Activated T-helper 2 cell treated with anti-CD3 and anti-CD28 coated beads, Interferon-gamma antibody, Interleukin-2, Interleukin-4, amounts not matched to agents 10 μg/mL and 5 μg/mL and 100 μg/mL, durations not matched to agents 14 hours and 24 hours and 36 hours (primary cell): ENCODE measurements around the gene HEPN1. TPM values are rescaled to one million over a fixed set of nuclear protein-coding genes. Genes with fewer than 3 reads are reported as not detected.

Source experiments
- DNase-seq: peaks from one replicate; pipeline ENCODE4 v3.0.0; 2021; ENCODE audit warnings: low spot score
- H3K27ac Mint-ChIP-seq: one replicate; pipeline ENCODE4 v1.8.0; 2021; ENCODE audit warnings: mixed read lengths
- H3K27me3 Mint-ChIP-seq: one replicate; pipeline ENCODE4 v1.8.0; 2021; ENCODE audit warnings: low read depth, mixed read lengths
- H3K36me3 Mint-ChIP-seq: one replicate; pipeline ENCODE4 v1.8.0; 2021; ENCODE audit warnings: low read depth, mixed read lengths
- H3K4me1 Mint-ChIP-seq: one replicate; pipeline ENCODE4 v1.8.0; 2021; ENCODE audit warnings: low read depth, mixed read lengths
- H3K4me3 Mint-ChIP-seq: one replicate; pipeline ENCODE4 v1.8.0; 2021; ENCODE audit warnings: low read depth, mild to moderate bottlenecking, moderate library complexity, mixed read lengths
- H3K9me3 Mint-ChIP-seq: one replicate; pipeline ENCODE4 v1.8.0; 2021; ENCODE audit warnings: mixed read lengths
- intact Hi-C: fragments of 100-400 bp; cut with micrococcal nuclease; formaldehyde crosslinking; loops from one replicate; pipeline ENCODE4 v1.15.1; 2023
- total RNA-seq: library from RNA; stranded (reverse); gene quantifications from 2 replicates; pipeline ENCODE4 v1.2.3, GENCODE V29; 2022

Gene HEPN1
- total RNA-seq, 1 donor from 2014 or later = not detected

DNA sequence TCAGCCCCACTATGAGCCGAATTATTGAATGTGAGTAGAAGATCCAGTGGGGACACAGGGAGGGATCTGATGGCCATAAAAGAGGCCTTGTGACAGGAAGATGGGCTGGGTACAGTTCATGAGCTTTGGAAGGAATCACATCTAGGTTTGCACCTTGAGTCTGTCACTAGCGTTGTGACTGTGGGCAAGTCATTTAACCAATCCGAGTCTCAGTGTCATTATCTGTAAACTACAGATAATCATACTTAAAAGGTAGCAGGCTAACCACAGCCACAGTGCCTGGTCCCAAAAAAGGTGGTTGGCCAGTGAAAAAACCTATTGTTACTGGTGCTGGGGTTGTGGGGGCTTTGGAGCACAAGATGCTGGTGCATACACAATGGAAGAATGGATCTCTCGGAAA lies 3.8 kb downstream of the HEPN1 start:
- no peak overlapping the region for H3K27ac Mint-ChIP-seq
- intact Hi-C loops = no loop called here
- no peak overlapping the region for H3K4me3 Mint-ChIP-seq
- DNase-seq = no peak
- no peaks in the 10 kb centered on the region for H3K36me3 Mint-ChIP-seq
- H3K4me1 Mint-ChIP-seq = peaks cover 10% of the 10 kb centered on the region
- H3K9me3 Mint-ChIP-seq = no peaks in the 10 kb centered on the region
- peaks cover 4% of the 10 kb centered on the region for H3K27me3 Mint-ChIP-seq

GRCh38 chr11:124923296-124923695 lies 4.2 kb downstream of the HEPN1 start:
- H3K4me3 Mint-ChIP-seq = no peak overlapping the region
- H3K27ac Mint-ChIP-seq = no peak overlapping the region
- DNase-seq = no peak
- peaks cover 10% of the 10 kb centered on the region for H3K4me1 Mint-ChIP-seq
- no peaks in the 10 kb centered on the region for H3K36me3 Mint-ChIP-seq
- intact Hi-C loops = no loop called here
- H3K27me3 Mint-ChIP-seq = peaks cover 2% of the 10 kb centered on the region
- H3K9me3 Mint-ChIP-seq = no peaks in the 10 kb centered on the region

GRCh38 chr11:124928942-124929665 lies 10.1 kb downstream of the HEPN1 start:
- Mint-ChIP-seq H3K9me3 (no peaks in the 10 kb centered on the region), H3K27ac (no peak overlapping the region), H3K4me1 (peaks cover 11% of the 10 kb centered on the region), H3K36me3 (no peaks in the 10 kb centered on the region), H3K27me3 (peaks cover 2% of the 10 kb centered on the region), H3K4me3 (no peak overlapping the region)
- DNase-seq = no peak
- intact Hi-C loops = no loop called here

DNA sequence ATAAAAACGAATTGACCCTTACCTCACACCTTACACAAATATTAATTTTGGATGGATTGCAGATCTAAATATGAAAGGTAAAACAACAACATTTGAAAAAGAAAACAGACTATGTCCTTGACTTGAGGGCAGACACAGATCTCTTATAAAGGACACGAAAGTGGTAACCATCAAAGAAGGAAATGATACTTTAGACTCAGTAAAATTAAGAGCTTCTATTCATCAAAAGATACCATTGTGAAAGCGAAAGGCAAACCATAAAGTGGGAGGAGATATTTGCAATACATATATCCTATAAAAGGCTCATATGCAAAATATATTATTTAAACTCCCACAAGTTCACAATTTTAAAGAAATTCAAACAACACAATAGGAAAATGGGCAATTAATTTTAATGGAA lies 11.7 kb downstream of the HEPN1 start:
- Mint-ChIP-seq H3K4me3 (no peak overlapping the region), H3K27ac (no peak overlapping the region), H3K36me3 (no peaks in the 10 kb centered on the region), H3K27me3 (peaks cover 1% of the 10 kb centered on the region), H3K4me1 (peaks cover 11% of the 10 kb centered on the region), H3K9me3 (no peaks in the 10 kb centered on the region)
- no peak for DNase-seq
- intact Hi-C loops = no loop called here

GRCh38 chr11:124934862-124935547 lies 16.0 kb downstream of the HEPN1 start:
- Mint-ChIP-seq H3K36me3 (no peaks in the 10 kb centered on the region), H3K4me3 (no peak overlapping the region), H3K9me3 (no peaks in the 10 kb centered on the region), H3K4me1 (peaks cover 10% of the 10 kb centered on the region), H3K27me3 (peaks cover 13% of the 10 kb centered on the region), H3K27ac (no peak overlapping the region)
- intact Hi-C loops = no loop called here
- no peak for DNase-seq

- DNase-seq = no peak
- Mint-ChIP-seq H3K4me1 (peaks cover 2% of the 10 kb centered on the region), H3K4me3 (no peak within 1 kb of the TSS), H3K9me3 (no peaks in the 10 kb centered on the region), H3K27ac (no peak within 1 kb of the TSS), H3K27me3 (peaks cover 16% of the 10 kb centered on the region), H3K36me3 (no peaks in the 10 kb centered on the region)
- intact Hi-C loops = no loop called here
These were observed 16.8 kb downstream of the HEPN1 start, which contains the start of gene HEPACAM for GRCh38 chr11:124935548-124936514. Gene HEPACAM, minus strand, starts transcription at chr11:124936047. Its CDS starts 41 bp downstream, at chr11:124936006.

- intact Hi-C loops = no loop called here
- no peak overlapping the region for H3K4me3 Mint-ChIP-seq
- H3K27me3 Mint-ChIP-seq = peaks cover 16% of the 10 kb centered on the region
- H3K9me3 Mint-ChIP-seq = no peaks in the 10 kb centered on the region
- no peak overlapping the region for H3K27ac Mint-ChIP-seq
- no peak for DNase-seq
- H3K4me1 Mint-ChIP-seq = no peaks in the 10 kb centered on the region
- no peaks in the 10 kb centered on the region for H3K36me3 Mint-ChIP-seq
These were observed 18.4 kb downstream of the HEPN1 start for GRCh38 chr11:124937336-124937935.

GRCh38 chr11:124938206-124938765 lies 19.2 kb downstream of the HEPN1 start:
- Mint-ChIP-seq H3K9me3 (no peaks in the 10 kb centered on the region), H3K4me3 (no peak overlapping the region), H3K36me3 (no peaks in the 10 kb centered on the region), H3K27me3 (peaks cover 16% of the 10 kb centered on the region), H3K4me1 (peaks cover 2% of the 10 kb centered on the region), H3K27ac (no peak overlapping the region)
- DNase-seq = no peak
- intact Hi-C loops = no loop called here

GRCh38 chr11:124938970-124939369 lies 19.9 kb downstream of the HEPN1 start:
- no peak for DNase-seq
- Mint-ChIP-seq H3K27ac (no peak overlapping the region), H3K9me3 (no peaks in the 10 kb centered on the region), H3K4me3 (no peak overlapping the region), H3K27me3 (peaks cover 16% of the 10 kb centered on the region), H3K36me3 (no peaks in the 10 kb centered on the region), H3K4me1 (peaks cover 5% of the 10 kb centered on the region)
- intact Hi-C loops = no loop called here

GRCh38 chr11:124941703-124942102 lies 22.7 kb downstream of the HEPN1 start:
- Mint-ChIP-seq H3K4me1 (peaks cover 5% of the 10 kb centered on the region), H3K36me3 (no peaks in the 10 kb centered on the region), H3K27me3 (peaks cover 7% of the 10 kb centered on the region), H3K9me3 (no peaks in the 10 kb centered on the region), H3K27ac (no peak overlapping the region), H3K4me3 (no peak overlapping the region)
- intact Hi-C loops = no loop called here
- no peak for DNase-seq

GRCh38 chr11:124942466-124943253 lies 23.6 kb downstream of the HEPN1 start:
- H3K4me3 Mint-ChIP-seq = no peak overlapping the region
- DNase-seq = no peak
- H3K36me3 Mint-ChIP-seq = peaks cover under 1% of the 10 kb centered on the region
- peaks cover 3% of the 10 kb centered on the region for H3K27me3 Mint-ChIP-seq
- peaks cover under 1% of the 10 kb centered on the region for H3K9me3 Mint-ChIP-seq
- intact Hi-C loops = no loop called here
- peaks cover 5% of the 10 kb centered on the region for H3K4me1 Mint-ChIP-seq
- H3K27ac Mint-ChIP-seq = no peak overlapping the region
